Lower leg skin (tissue), 3 donors: ENCODE results near the gene GPRIN3.

Experiments used
- CTCF ChIP-seq, 3 donors: fragments of 450-650 bp; IDR thresholded peaks; one replicate each; pipeline ENCODE4 v1.5.1; 2016; ENCODE audit warnings: antibody characterized with exemption in 3 of 3, mild to moderate bottlenecking in 3 of 3, moderate library complexity in 2 of 3
- POLR2A ChIP-seq, 2 donors: fragments of 450-650 bp; IDR thresholded peaks; one replicate each; pipeline ENCODE4 v1.6.1; 2016 to 2017; ENCODE audit warnings: antibody characterized with exemption in 2 of 2, mild to moderate bottlenecking in 1 of 2, moderate library complexity in 1 of 2

- no peak for TF ChIP-seq CTCF (IDR thresholded peaks at IDR 0.05)
- TF ChIP-seq POLR2A (IDR thresholded peaks at IDR 0.05), result no peak
These were observed 91.9 kb downstream of the GPRIN3 start for GRCh38 chr4:89215736-89216135.
